Right atrium auricular region (tissue), 2 donors: ENCODE data around the gene BASP1. TPM values are rescaled to one million over a fixed set of nuclear protein-coding genes. Genes with fewer than 3 reads are reported as not detected.

Source experiments
- DNase-seq: peaks from one replicate; pipeline ENCODE4 v3.0.0-alpha.2; 2019; ENCODE audit warnings: low spot score
- H3K27ac ChIP-seq, 2 donors: fragments of 200-600 bp; sonication (generic); 1 replicate in 1 of 2; 2 replicates in 1 of 2; pipeline ENCODE4 v1.5.1; 2016 to 2019
- H3K27me3 ChIP-seq, 2 donors: fragments of 200-600 bp; sonication (generic); one replicate each; pipeline versions ENCODE4 v1.5.1 to v1.6.0; 2017 to 2019
- H3K36me3 ChIP-seq: fragments of 200-600 bp; sonication (generic); one replicate; pipeline ENCODE4 v1.5.1; 2016
- H3K4me1 ChIP-seq, 2 donors: fragments of 200-600 bp; sonication (generic); one replicate each; pipeline versions ENCODE4 v1.5.1 to v1.6.0; 2017 to 2019
- H3K4me3 ChIP-seq, 2 donors: fragments of 200-600 bp; sonication (generic); 1 replicate in 1 of 2; 2 replicates in 1 of 2; pipeline ENCODE4 v1.5.1; 2017 to 2019; ENCODE audit warnings: mild to moderate bottlenecking in 1 of 2, moderate library complexity in 1 of 2
- H3K9me3 ChIP-seq, 2 donors: fragments of 200-600 bp; sonication (generic); one replicate each; pipeline ENCODE4 v1.5.1; 2019
- total RNA-seq, 2 donors: library from RNA; depleted of rRNA; stranded (reverse); fragments of >200 nt; gene quantifications; one replicate each; pipeline ENCODE4 v1.1.0, GENCODE V29; 2016
- TF ChIP-seq, protein P1 (sequence below), 2 donors: fragments of 200-600 bp; sonication (generic); IDR thresholded peaks; one replicate each; pipeline ENCODE4 v1.5.1; 2019; ENCODE audit warnings: antibody characterized with exemption in 2 of 2

BASP1 gene
- total RNA-seq, 2 donors from 2014 or later = 8.3 to 18.4 TPM

DNA sequence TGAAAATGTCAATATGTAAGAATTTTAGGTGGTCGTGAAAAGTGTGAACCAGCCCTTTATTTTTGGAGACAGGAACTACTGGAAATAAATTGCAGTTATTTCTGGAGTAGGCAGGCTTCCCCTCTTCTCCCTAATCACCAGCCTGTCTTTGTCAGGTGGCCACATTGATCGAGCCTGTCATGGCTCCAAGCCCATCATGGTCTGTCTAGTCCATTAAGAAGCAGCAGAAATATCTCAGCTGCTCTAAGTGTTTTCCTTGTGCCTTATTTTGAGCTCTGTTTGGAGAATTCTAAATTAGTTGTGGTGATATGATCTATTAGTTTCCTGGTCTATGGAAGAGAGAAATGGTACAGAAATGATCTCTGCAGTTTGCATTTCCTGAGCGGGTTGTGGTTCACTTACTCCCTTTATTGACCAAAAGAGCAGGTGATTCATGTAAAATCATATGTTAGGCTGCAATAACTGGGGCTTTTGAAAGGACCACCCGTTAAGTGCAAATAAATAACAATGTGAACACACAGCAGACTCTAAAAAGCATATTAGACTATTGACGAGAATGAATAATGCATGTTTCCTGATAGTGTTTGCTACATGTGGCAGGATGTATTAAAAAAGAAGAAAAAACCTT, 42.3 kb downstream of the BASP1 start:
- TF ChIP-seq, protein P1, sequence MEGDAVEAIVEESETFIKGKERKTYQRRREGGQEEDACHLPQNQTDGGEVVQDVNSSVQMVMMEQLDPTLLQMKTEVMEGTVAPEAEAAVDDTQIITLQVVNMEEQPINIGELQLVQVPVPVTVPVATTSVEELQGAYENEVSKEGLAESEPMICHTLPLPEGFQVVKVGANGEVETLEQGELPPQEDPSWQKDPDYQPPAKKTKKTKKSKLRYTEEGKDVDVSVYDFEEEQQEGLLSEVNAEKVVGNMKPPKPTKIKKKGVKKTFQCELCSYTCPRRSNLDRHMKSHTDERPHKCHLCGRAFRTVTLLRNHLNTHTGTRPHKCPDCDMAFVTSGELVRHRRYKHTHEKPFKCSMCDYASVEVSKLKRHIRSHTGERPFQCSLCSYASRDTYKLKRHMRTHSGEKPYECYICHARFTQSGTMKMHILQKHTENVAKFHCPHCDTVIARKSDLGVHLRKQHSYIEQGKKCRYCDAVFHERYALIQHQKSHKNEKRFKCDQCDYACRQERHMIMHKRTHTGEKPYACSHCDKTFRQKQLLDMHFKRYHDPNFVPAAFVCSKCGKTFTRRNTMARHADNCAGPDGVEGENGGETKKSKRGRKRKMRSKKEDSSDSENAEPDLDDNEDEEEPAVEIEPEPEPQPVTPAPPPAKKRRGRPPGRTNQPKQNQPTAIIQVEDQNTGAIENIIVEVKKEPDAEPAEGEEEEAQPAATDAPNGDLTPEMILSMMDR (IDR thresholded peaks at IDR 0.05) = no peak
- H3K9me3 ChIP-seq = no peaks in the 10 kb centered on the region
- no peaks in the 10 kb centered on the region for H3K4me1 ChIP-seq
- DNase-seq = no peak
- no peak overlapping the region for H3K27ac ChIP-seq
- no peak overlapping the region for H3K4me3 ChIP-seq
- no peaks in the 10 kb centered on the region for H3K36me3 ChIP-seq
- H3K27me3 ChIP-seq = no peaks in the 10 kb centered on the region

GRCh38 chr5:17260549-17260948, 43.1 kb downstream of the BASP1 start:
- DNase-seq = no peak
- Histone ChIP-seq H3K27me3 (no peaks in the 10 kb centered on the region), H3K9me3 (no peaks in the 10 kb centered on the region), H3K27ac (no peak overlapping the region), H3K4me3 (no peak overlapping the region), H3K36me3 (no peaks in the 10 kb centered on the region), H3K4me1 (no peaks in the 10 kb centered on the region)
- TF ChIP-seq, protein P1 (IDR thresholded peaks at IDR 0.05) = no peak

GRCh38 chr5:17261075-17261474, 43.6 kb downstream of the BASP1 start:
- Histone ChIP-seq H3K27me3 (no peaks in the 10 kb centered on the region), H3K4me1 (no peaks in the 10 kb centered on the region), H3K9me3 (no peaks in the 10 kb centered on the region)

DNA sequence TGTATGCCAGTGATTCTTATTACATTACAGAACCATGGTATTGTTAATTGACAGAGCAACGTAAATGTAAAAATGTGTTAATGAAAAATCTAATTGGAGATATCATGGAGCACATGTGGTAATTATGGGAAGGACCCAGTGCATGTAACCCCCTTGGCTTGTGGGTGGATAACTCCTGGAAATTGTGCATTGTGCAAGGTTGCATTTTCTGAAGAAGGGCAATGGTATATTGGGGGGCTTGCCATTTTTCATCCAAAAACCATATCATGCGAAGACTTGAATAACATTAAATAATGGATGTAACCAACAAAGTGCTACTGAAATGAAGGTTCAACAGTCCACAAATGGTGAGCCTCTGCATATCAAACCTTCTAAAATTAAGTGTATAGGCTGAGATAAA, 47.6 kb downstream of the BASP1 start:
- TF ChIP-seq, protein P1 (IDR thresholded peaks at IDR 0.05) = no peak

More at GRCh38 chr5:17261075-17261474, 43.6 kb downstream of the BASP1 start:
- Histone ChIP-seq H3K36me3 (no peaks in the 10 kb centered on the region), H3K27ac (no peak overlapping the region), H3K4me3 (no peak overlapping the region)
- TF ChIP-seq, protein P1 (IDR thresholded peaks at IDR 0.05) = no peak
- no peak for DNase-seq

GRCh38 chr5:17267106-17267505, 49.7 kb downstream of the BASP1 start:
- H3K4me1 ChIP-seq = no peaks in the 10 kb centered on the region
- H3K27me3 ChIP-seq = no peaks in the 10 kb centered on the region
- H3K4me3 ChIP-seq = no peak overlapping the region
- H3K36me3 ChIP-seq = no peaks in the 10 kb centered on the region
- H3K27ac ChIP-seq = no peak overlapping the region
- TF ChIP-seq, protein P1 (IDR thresholded peaks at IDR 0.05) = no peak
- H3K9me3 ChIP-seq = no peaks in the 10 kb centered on the region
- DNase-seq = no peak

More for the DNA sequence above, 47.6 kb downstream of the BASP1 start:
- Histone ChIP-seq H3K4me3 (no peak overlapping the region), H3K9me3 (no peaks in the 10 kb centered on the region), H3K36me3 (no peaks in the 10 kb centered on the region), H3K4me1 (no peaks in the 10 kb centered on the region), H3K27ac (no peak overlapping the region), H3K27me3 (no peaks in the 10 kb centered on the region)
- DNase-seq = no peak

- Histone ChIP-seq H3K36me3 (no peaks in the 10 kb centered on the region), H3K4me3 (no peak overlapping the region), H3K27me3 (no peaks in the 10 kb centered on the region), H3K27ac (no peak overlapping the region), H3K9me3 (no peaks in the 10 kb centered on the region), H3K4me1 (no peaks in the 10 kb centered on the region)
- TF ChIP-seq, protein P1 (IDR thresholded peaks at IDR 0.05) = no peak
- DNase-seq = no peak
These were observed 51.8 kb downstream of the BASP1 start for GRCh38 chr5:17269201-17269600.
